SK-N-SH treated with all-trans-retinoic acid at 6 μM for 48 hours (cell line): Measurements from ENCODE around the gene SPP2.

ENCODE experiments used
- ESRRG ChIP-seq: fragments of 250-450 bp; sonication (Bioruptor Pico); IDR thresholded peaks from 2 replicates; pipeline ENCODE4 v1.6.1; 2021; ENCODE audit warnings: mild to moderate bottlenecking
- PPARA ChIP-seq: fragments of 250-450 bp; sonication (Bioruptor Pico); IDR thresholded peaks from 2 replicates; pipeline ENCODE4 v1.5.0; 2020; ENCODE audit warnings: mild to moderate bottlenecking, borderline replicate concordance
- RARB ChIP-seq: fragments of 250-450 bp; sonication (Bioruptor Pico); IDR thresholded peaks from 2 replicates; pipeline ENCODE4 v1.8.0; 2021; ENCODE audit warnings: mild to moderate bottlenecking, moderate library complexity
- TCF4 ChIP-seq: fragments of 250-450 bp; sonication (Bioruptor Pico); IDR thresholded peaks from 2 replicates; pipeline ENCODE4 v1.8.0; 2021; ENCODE audit warnings: mild to moderate bottlenecking, moderate library complexity, borderline replicate concordance
- TOX ChIP-seq: fragments of 250-450 bp; sonication (Bioruptor Pico); IDR thresholded peaks from 2 replicates; pipeline ENCODE4 v1.8.0; 2021; ENCODE audit warnings: mild to moderate bottlenecking, moderate library complexity, borderline replicate concordance
- ZFP30 ChIP-seq: fragments of 450-650 bp; formaldehyde crosslinking; IDR thresholded peaks from 2 replicates; pipeline ENCODE4 v1.5.0; 2022; ENCODE audit warnings: mild to moderate bottlenecking, moderate library complexity
- TF ChIP-seq, protein P1 (sequence below): fragments of 250-450 bp; sonication (Bioruptor Pico); IDR thresholded peaks from 2 replicates; pipeline ENCODE4 v1.5.0; 2020; ENCODE audit warnings: mild to moderate bottlenecking, moderate library complexity

GRCh38 chr2:234102112-234102511, 51.6 kb downstream of the SPP2 start:
- TF ChIP-seq ESRRG (CRISPR knock-in tag), result no peak
- TF ChIP-seq RARB, result no peak
- TF ChIP-seq TCF4 (CRISPR knock-in tag), result no peak
- TF ChIP-seq, protein P1, sequence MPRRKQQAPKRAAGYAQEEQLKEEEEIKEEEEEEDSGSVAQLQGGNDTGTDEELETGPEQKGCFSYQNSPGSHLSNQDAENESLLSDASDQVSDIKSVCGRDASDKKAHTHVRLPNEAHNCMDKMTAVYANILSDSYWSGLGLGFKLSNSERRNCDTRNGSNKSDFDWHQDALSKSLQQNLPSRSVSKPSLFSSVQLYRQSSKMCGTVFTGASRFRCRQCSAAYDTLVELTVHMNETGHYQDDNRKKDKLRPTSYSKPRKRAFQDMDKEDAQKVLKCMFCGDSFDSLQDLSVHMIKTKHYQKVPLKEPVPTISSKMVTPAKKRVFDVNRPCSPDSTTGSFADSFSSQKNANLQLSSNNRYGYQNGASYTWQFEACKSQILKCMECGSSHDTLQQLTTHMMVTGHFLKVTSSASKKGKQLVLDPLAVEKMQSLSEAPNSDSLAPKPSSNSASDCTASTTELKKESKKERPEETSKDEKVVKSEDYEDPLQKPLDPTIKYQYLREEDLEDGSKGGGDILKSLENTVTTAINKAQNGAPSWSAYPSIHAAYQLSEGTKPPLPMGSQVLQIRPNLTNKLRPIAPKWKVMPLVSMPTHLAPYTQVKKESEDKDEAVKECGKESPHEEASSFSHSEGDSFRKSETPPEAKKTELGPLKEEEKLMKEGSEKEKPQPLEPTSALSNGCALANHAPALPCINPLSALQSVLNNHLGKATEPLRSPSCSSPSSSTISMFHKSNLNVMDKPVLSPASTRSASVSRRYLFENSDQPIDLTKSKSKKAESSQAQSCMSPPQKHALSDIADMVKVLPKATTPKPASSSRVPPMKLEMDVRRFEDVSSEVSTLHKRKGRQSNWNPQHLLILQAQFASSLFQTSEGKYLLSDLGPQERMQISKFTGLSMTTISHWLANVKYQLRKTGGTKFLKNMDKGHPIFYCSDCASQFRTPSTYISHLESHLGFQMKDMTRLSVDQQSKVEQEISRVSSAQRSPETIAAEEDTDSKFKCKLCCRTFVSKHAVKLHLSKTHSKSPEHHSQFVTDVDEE (CRISPR knock-in tag), result no peak
- TF ChIP-seq PPARA, result no peak
- TF ChIP-seq TOX (CRISPR knock-in tag), result no peak
- TF ChIP-seq ZFP30 (CRISPR knock-in tag), result no peak
